ENCODE results near the gene OLIG1.

GRCh38 chr21:33029975-33030461 is 39.9 kb upstream of the OLIG1 start:
- TF ChIP-seq CTCF (conservative IDR thresholded peaks at IDR 0.05 in 1 of 2, IDR thresholded peaks at IDR 0.05 in 1 of 2; ENCODE audit: extremely low read depth in 1 of 2, insufficient read depth in 1 of 2, low read depth in 1 of 2, low read length in 2 of 2) (no peak), EZH2 (IDR thresholded peaks at IDR 0.05; ENCODE audit: borderline replicate concordance, low read length) (no peak)
